SK-N-SH treated with all-trans-retinoic acid at 6 μM for 48 hours (cell line): ENCODE data around the gene UFD1.

Experiments used
- ARNTL ChIP-seq: fragments of 450-650 bp; formaldehyde crosslinking; IDR thresholded peaks from 2 replicates; pipeline ENCODE4 v1.5.0; 2020; ENCODE audit warnings: low read depth, mild to moderate bottlenecking, moderate library complexity, borderline replicate concordance
- BACH2 ChIP-seq: fragments of 250-450 bp; sonication (Bioruptor Pico); IDR thresholded peaks from 2 replicates; pipeline ENCODE4 v1.9.0; 2021; ENCODE audit warnings: mild to moderate bottlenecking, borderline replicate concordance
- CSDC2 ChIP-seq: fragments of 250-450 bp; sonication (Bioruptor Pico); IDR thresholded peaks from 2 replicates; pipeline ENCODE4 v1.5.0; 2020; ENCODE audit warnings: mild to moderate bottlenecking, moderate library complexity
- ESRRG ChIP-seq: fragments of 250-450 bp; sonication (Bioruptor Pico); IDR thresholded peaks from 2 replicates; pipeline ENCODE4 v1.6.1; 2021; ENCODE audit warnings: mild to moderate bottlenecking
- GLIS3 ChIP-seq: fragments of 250-450 bp; sonication (Bioruptor Pico); IDR thresholded peaks from 2 replicates; pipeline ENCODE4 v1.5.0; 2020; ENCODE audit warnings: mild to moderate bottlenecking, moderate library complexity
- ISL1 ChIP-seq: fragments of 250-450 bp; sonication (Bioruptor Pico); IDR thresholded peaks from 2 replicates; pipeline ENCODE4 v2.1.2; 2022; ENCODE audit warnings: mild to moderate bottlenecking, moderate library complexity
- RARB ChIP-seq: fragments of 250-450 bp; sonication (Bioruptor Pico); IDR thresholded peaks from 2 replicates; pipeline ENCODE4 v1.8.0; 2021; ENCODE audit warnings: mild to moderate bottlenecking, moderate library complexity
- TCF4 ChIP-seq: fragments of 250-450 bp; sonication (Bioruptor Pico); IDR thresholded peaks from 2 replicates; pipeline ENCODE4 v1.8.0; 2021; ENCODE audit warnings: mild to moderate bottlenecking, moderate library complexity, borderline replicate concordance
- TOX ChIP-seq: fragments of 250-450 bp; sonication (Bioruptor Pico); IDR thresholded peaks from 2 replicates; pipeline ENCODE4 v1.8.0; 2021; ENCODE audit warnings: mild to moderate bottlenecking, moderate library complexity, borderline replicate concordance
- ZFP30 ChIP-seq: fragments of 450-650 bp; formaldehyde crosslinking; IDR thresholded peaks from 2 replicates; pipeline ENCODE4 v1.5.0; 2022; ENCODE audit warnings: mild to moderate bottlenecking, moderate library complexity
- ZNF565 ChIP-seq: fragments of 450-650 bp; formaldehyde crosslinking; conservative IDR thresholded peaks from 2 replicates; pipeline ENCODE4 v1.5.0; 2020; ENCODE audit warnings: low read depth, mild to moderate bottlenecking, moderate library complexity
- TF ChIP-seq, protein P1 (sequence below): fragments of 250-450 bp; sonication (Bioruptor Pico); IDR thresholded peaks from 2 replicates; pipeline ENCODE4 v1.8.0; 2020; ENCODE audit warnings: mild to moderate bottlenecking, moderate library complexity, borderline replicate concordance
- TF ChIP-seq, protein P2 (sequence below): fragments of 250-450 bp; sonication (Bioruptor Pico); IDR thresholded peaks from 2 replicates; pipeline ENCODE4 v1.5.1; 2020; ENCODE audit warnings: low read depth, mild to moderate bottlenecking, moderate library complexity

DNA sequence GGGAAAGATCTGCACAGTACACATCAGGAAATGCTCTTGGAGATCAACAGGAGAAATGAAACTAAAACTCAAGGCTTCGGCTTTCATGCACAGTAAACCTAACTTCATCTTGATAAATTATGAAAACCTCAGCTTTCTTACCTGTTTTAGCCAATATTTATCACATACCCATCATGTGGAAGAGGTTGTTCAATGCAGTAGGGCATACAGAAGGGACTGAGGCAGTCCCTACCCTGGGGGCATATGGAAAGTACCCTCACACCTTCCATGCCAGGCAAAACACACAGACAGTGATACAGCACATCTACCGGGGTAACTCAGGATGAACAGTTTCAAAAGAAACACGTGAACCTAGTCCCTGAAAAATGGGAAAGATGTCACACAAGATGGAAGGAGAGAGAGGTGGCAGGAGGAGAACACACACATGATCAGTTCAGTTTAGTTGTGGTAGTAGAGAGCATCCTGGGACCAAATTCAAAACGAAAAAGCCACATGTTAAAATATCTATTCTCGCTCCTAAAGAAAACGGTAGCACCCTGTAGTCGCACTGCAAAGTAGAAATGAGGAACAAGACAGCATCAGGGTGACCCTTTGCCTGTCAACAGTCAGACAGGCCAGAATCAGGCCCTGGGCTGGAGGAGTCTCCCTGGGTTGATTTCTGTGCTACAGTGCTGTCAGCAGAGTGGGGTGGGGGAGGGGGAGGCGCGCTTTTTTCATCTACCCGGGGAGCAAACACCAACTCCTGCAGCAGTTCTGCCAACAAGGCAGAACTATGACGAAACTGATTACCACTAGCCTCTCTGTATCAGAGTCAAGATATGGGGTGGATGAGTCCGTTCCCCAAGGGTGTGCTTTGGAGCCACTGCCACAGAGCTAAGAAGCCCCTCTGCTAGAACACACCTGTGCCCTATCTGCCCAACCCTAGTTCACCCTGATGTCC, 48.8 kb downstream of the UFD1 start:
- TF ChIP-seq ZNF565 (CRISPR knock-in tag): no peak
- TF ChIP-seq, protein P1, sequence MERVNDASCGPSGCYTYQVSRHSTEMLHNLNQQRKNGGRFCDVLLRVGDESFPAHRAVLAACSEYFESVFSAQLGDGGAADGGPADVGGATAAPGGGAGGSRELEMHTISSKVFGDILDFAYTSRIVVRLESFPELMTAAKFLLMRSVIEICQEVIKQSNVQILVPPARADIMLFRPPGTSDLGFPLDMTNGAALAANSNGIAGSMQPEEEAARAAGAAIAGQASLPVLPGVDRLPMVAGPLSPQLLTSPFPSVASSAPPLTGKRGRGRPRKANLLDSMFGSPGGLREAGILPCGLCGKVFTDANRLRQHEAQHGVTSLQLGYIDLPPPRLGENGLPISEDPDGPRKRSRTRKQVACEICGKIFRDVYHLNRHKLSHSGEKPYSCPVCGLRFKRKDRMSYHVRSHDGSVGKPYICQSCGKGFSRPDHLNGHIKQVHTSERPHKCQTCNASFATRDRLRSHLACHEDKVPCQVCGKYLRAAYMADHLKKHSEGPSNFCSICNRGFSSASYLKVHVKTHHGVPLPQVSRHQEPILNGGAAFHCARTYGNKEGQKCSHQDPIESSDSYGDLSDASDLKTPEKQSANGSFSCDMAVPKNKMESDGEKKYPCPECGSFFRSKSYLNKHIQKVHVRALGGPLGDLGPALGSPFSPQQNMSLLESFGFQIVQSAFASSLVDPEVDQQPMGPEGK (CRISPR knock-in tag): no peak
- TF ChIP-seq ESRRG (CRISPR knock-in tag): no peak
- no peak for TF ChIP-seq TOX (CRISPR knock-in tag)
- no peak for TF ChIP-seq ISL1 (CRISPR knock-in tag)
- TF ChIP-seq, protein P2, sequence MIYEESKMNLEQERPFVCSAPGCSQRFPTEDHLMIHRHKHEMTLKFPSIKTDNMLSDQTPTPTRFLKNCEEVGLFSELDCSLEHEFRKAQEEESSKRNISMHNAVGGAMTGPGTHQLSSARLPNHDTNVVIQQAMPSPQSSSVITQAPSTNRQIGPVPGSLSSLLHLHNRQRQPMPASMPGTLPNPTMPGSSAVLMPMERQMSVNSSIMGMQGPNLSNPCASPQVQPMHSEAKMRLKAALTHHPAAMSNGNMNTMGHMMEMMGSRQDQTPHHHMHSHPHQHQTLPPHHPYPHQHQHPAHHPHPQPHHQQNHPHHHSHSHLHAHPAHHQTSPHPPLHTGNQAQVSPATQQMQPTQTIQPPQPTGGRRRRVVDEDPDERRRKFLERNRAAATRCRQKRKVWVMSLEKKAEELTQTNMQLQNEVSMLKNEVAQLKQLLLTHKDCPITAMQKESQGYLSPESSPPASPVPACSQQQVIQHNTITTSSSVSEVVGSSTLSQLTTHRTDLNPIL (CRISPR knock-in tag): no peak
- TF ChIP-seq RARB (CRISPR knock-in tag): no peak
- no peak for TF ChIP-seq TCF4 (CRISPR knock-in tag)
- no peak for TF ChIP-seq CSDC2
- no peak for TF ChIP-seq ARNTL
- no peak for TF ChIP-seq ZFP30
- no peak for TF ChIP-seq GLIS3 (CRISPR knock-in tag)
- TF ChIP-seq BACH2: no peak
